Memory B cell (primary cell): ENCODE measurements around the gene TAF11.
"Not testable (repeated sequence)": the region's sequence is repeated elsewhere in the genome, so short reads cannot be mapped to it uniquely, and the experiment has no call there.

Source experiments
- ATAC-seq: fragments of 150-1000 bp; cut with Tn5 transposase; 2 replicates; pipeline ENCODE4 v1.10.0; 2021; ENCODE audit warnings: low read depth, mild to moderate bottlenecking, moderate library complexity
- DNase-seq, 2 donors: peaks; one replicate each; pipeline ENCODE4 v3.0.0; 2022; ENCODE audit warnings: low spot score in 2 of 2
- H3K27ac Mint-ChIP-seq: one replicate; pipeline ENCODE4 v1.8.0; 2022; ENCODE audit warnings: mild to moderate bottlenecking, moderate library complexity, mixed read lengths
- H3K27me3 Mint-ChIP-seq: one replicate; pipeline ENCODE4 v1.8.0; 2022; ENCODE audit warnings: mixed read lengths
- H3K36me3 Mint-ChIP-seq: one replicate; pipeline ENCODE4 v1.8.0; 2022; ENCODE audit warnings: mild to moderate bottlenecking, mixed read lengths
- H3K4me1 Mint-ChIP-seq: one replicate; pipeline ENCODE4 v1.8.0; 2022; ENCODE audit warnings: mixed read lengths
- H3K4me3 Mint-ChIP-seq: one replicate; pipeline ENCODE4 v1.8.0; 2022; ENCODE audit warnings: mild to moderate bottlenecking, moderate library complexity, mixed read lengths
- H3K9me3 Mint-ChIP-seq: one replicate; pipeline ENCODE4 v1.8.0; 2022; ENCODE audit warnings: mixed read lengths

Gene TAF11

DNA sequence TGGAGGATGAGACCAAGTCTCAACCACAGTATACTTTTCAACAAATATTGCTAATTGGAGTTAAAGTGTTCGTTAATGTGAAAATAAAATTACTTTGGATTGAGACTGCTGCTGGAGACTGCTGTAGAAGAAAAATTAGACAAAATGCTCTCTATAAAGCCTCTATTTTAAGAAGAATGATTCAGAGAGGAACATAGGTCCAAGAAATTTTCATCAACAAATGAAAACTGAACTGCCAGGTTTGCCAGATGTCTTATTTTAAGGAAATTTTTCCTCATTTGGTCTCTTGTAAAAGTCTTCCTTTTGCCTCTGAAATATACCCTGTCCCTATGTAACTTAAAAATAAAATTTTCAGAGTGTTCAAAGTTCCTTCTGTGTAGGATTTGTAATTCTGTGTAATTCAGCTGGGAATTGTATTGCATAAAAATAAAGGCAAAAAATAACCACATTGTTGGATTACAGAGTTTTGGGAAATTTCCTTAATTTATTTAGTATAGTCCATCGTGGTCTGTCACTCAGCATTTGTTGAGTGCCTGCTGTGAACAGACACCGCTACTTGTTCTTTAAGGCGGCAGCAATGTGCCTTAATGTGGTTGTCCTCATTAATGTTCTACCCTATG, 28.6 kb upstream of the TAF11 start:
- DNase-seq, result no peak
- H3K4me3 Mint-ChIP-seq, result no peak overlapping the region
- no peaks in the 10 kb centered on the region for H3K9me3 Mint-ChIP-seq
- peaks cover 13% of the 10 kb centered on the region for H3K4me1 Mint-ChIP-seq
- H3K27ac Mint-ChIP-seq, result no peak overlapping the region
- no peak for ATAC-seq
- peaks cover 6% of the 10 kb centered on the region for H3K36me3 Mint-ChIP-seq
- H3K27me3 Mint-ChIP-seq, result no peaks in the 10 kb centered on the region

GRCh38 chr6:34914358-34914757, 26.5 kb upstream of the TAF11 start:
- DNase-seq (no peak), ATAC-seq (no peak)
- Mint-ChIP-seq H3K9me3 (no peaks in the 10 kb centered on the region), H3K4me1 (peaks cover 14% of the 10 kb centered on the region), H3K27ac (no peak overlapping the region), H3K27me3 (peaks cover 5% of the 10 kb centered on the region), H3K4me3 (no peak overlapping the region), H3K36me3 (peaks cover 4% of the 10 kb centered on the region)

GRCh38 chr6:34912715-34913464, 25.0 kb upstream of the TAF11 start:
- no peak for DNase-seq

DNA sequence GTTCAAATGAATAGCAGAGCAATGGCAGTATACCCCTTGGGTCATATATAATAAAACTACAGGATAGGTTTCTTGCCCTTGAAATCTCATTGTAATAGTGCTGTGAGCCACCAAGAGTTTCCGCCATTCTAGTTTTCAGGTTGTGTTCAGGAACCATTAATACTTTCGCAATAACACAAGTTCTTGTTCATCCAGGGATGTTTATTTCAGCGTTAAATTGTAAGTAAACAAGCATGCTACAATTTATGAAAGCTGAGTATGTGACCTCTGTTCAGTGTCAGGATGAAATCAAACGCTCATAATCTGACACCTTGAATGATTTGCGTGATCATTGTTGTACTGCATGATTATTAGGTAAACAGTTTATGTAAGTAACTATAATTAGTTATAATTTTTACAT, 24.0 kb upstream of the TAF11 start:
- ATAC-seq (no peak), DNase-seq (no peak)
- Mint-ChIP-seq H3K4me3 (no peak overlapping the region), H3K27ac (no peak overlapping the region), H3K9me3 (no peaks in the 10 kb centered on the region), H3K4me1 (peaks cover 19% of the 10 kb centered on the region), H3K36me3 (peaks cover 2% of the 10 kb centered on the region), H3K27me3 (peaks cover 9% of the 10 kb centered on the region)

More at GRCh38 chr6:34912715-34913464, 25.0 kb upstream of the TAF11 start:
- peaks cover 17% of the 10 kb centered on the region for H3K4me1 Mint-ChIP-seq
- no peaks in the 10 kb centered on the region for H3K9me3 Mint-ChIP-seq
- peak overlapping the region; percentile 28 for H3K27ac Mint-ChIP-seq
- peaks cover 2% of the 10 kb centered on the region for H3K36me3 Mint-ChIP-seq
- H3K4me3 Mint-ChIP-seq, result peak overlapping the region; percentile 15
- peaks cover 9% of the 10 kb centered on the region for H3K27me3 Mint-ChIP-seq
- ATAC-seq, result peak; percentile 96

GRCh38 chr6:34909320-34909883, 21.6 kb upstream of the TAF11 start:
- no peak for ATAC-seq
- Mint-ChIP-seq H3K9me3 (no peaks in the 10 kb centered on the region), H3K27ac (no peak overlapping the region), H3K4me1 (peaks cover 19% of the 10 kb centered on the region), H3K36me3 (peaks cover 10% of the 10 kb centered on the region), H3K27me3 (peaks cover 9% of the 10 kb centered on the region), H3K4me3 (no peak overlapping the region)
- no peak for DNase-seq

GRCh38 chr6:34908194-34908593, 20.4 kb upstream of the TAF11 start:
- Mint-ChIP-seq H3K27me3 (peaks cover 9% of the 10 kb centered on the region), H3K4me3 (no peak overlapping the region), H3K9me3 (no peaks in the 10 kb centered on the region), H3K4me1 (peaks cover 19% of the 10 kb centered on the region), H3K27ac (no peak overlapping the region), H3K36me3 (peaks cover 10% of the 10 kb centered on the region)
- DNase-seq, result no peak
- no peak for ATAC-seq

- no peak for DNase-seq
- Mint-ChIP-seq H3K9me3 (no peaks in the 10 kb centered on the region), H3K27me3 (peaks cover 9% of the 10 kb centered on the region), H3K36me3 (peaks cover 10% of the 10 kb centered on the region), H3K4me1 (peaks cover 9% of the 10 kb centered on the region), H3K27ac (no peak overlapping the region), H3K4me3 (no peak overlapping the region)
- ATAC-seq, result no peak
Measured at GRCh38 chr6:34906826-34907225, 19.0 kb upstream of the TAF11 start.

- H3K4me1 Mint-ChIP-seq, result peaks cover 6% of the 10 kb centered on the region
- H3K4me3 Mint-ChIP-seq, result no peak overlapping the region
- no peak for ATAC-seq
Measured at GRCh38 chr6:34904990-34905613, 17.3 kb upstream of the TAF11 start.

GRCh38 chr6:34901930-34902329, 14.1 kb upstream of the TAF11 start:
- H3K27ac Mint-ChIP-seq, result no peak overlapping the region
- peaks cover 12% of the 10 kb centered on the region for H3K36me3 Mint-ChIP-seq
- no peaks in the 10 kb centered on the region for H3K27me3 Mint-ChIP-seq
- ATAC-seq, result no peak
- no peaks in the 10 kb centered on the region for H3K9me3 Mint-ChIP-seq
- H3K4me3 Mint-ChIP-seq, result no peak overlapping the region
- no peak for DNase-seq
- peaks cover 2% of the 10 kb centered on the region for H3K4me1 Mint-ChIP-seq

More at GRCh38 chr6:34904990-34905613, 17.3 kb upstream of the TAF11 start:
- Mint-ChIP-seq H3K9me3 (no peaks in the 10 kb centered on the region), H3K27me3 (peaks cover 9% of the 10 kb centered on the region), H3K27ac (no peak overlapping the region), H3K36me3 (peaks cover 10% of the 10 kb centered on the region)
- DNase-seq, result no peak

DNA sequence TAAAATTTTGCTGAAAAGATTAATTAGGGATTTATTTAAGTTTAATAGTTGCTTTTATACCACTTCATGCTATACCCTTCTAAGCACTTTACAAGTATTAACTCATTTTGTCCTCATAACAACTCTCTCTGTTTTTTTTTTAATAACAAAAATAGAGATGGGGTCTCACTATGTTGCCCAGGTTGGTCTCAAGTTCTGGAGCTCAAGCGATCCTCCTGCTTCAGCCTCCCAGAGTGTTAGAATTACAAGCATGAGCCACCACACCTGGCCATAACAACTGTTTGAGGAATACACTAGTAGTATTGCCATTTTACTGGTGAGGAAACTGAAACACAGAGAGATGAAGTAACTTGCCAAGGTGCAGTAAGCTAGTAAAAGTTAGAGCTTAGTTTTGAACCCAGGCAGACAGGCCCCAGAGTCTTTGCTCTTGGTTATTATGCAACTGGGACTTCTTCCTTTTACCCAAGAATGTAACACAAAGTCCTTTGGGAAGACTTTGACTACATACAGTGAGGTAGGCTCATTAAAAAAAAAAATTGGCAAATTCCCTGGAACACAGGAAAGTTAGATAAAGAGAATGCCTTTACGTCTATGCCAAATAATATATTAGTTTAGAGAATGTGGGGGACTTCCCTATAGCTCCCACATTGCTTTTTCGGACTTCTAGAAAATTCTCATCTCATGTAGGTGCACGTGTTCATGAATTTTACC, 12.6 kb upstream of the TAF11 start:
- Mint-ChIP-seq H3K9me3 (no peaks in the 10 kb centered on the region), H3K27ac (no peak overlapping the region), H3K4me1 (peaks cover 2% of the 10 kb centered on the region), H3K27me3 (no peaks in the 10 kb centered on the region), H3K36me3 (peaks cover 4% of the 10 kb centered on the region), H3K4me3 (no peak overlapping the region)
- no peak for ATAC-seq
- no peak for DNase-seq

DNA sequence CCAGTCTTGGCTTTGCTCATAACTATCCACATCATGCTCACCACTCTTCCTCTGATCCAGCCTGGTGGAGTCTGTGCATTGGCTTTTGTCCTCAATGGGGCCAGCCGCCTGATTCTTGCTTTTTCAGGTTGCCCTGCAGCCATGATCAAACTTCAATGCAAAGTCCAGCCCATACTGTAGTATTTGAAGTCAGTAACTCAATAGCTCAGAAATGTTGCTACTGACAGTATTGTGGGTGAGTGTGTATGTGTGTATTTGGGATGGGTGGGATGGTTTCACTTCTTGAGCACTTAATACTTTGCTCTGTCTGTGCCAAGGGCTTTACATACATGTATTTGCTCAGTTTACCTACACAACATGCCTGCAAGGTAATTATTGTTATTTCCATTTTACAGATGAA, 11.9 kb upstream of the TAF11 start:
- not testable (repeated sequence) for H3K27ac Mint-ChIP-seq, H3K36me3 Mint-ChIP-seq, H3K4me1 Mint-ChIP-seq, DNase-seq, ATAC-seq, H3K4me3 Mint-ChIP-seq, H3K27me3 Mint-ChIP-seq, H3K9me3 Mint-ChIP-seq

DNA sequence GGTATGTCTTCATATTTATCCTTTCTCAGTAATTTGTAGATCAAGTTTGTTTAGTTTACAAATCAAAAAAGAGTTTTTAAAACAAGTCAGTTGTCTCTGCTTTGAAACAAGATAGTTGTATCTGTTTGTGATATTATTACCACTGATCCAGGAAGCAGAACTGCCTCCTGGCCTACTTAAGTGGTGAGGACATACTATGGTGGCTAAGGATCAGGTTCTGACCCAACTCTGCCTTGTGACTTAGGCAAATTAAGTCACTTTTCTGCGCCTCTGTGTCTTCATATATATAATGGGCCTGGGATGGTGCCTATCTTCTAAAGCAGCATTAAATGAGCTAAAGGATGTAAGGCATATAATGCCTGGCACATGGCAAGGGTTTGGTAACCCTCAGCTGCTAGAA, 9.9 kb upstream of the TAF11 start:
- H3K36me3 Mint-ChIP-seq, result peaks cover 2% of the 10 kb centered on the region
- peaks cover 6% of the 10 kb centered on the region for H3K4me1 Mint-ChIP-seq
- no peak overlapping the region for H3K27ac Mint-ChIP-seq

GRCh38 chr6:34897130-34897529, 9.3 kb upstream of the TAF11 start:
- no peaks in the 10 kb centered on the region for H3K9me3 Mint-ChIP-seq
- peaks cover 2% of the 10 kb centered on the region for H3K36me3 Mint-ChIP-seq
- peaks cover 8% of the 10 kb centered on the region for H3K4me1 Mint-ChIP-seq
- ATAC-seq, result no peak
- no peaks in the 10 kb centered on the region for H3K27me3 Mint-ChIP-seq
- no peak overlapping the region for H3K27ac Mint-ChIP-seq
- DNase-seq, result no peak
- H3K4me3 Mint-ChIP-seq, result no peak overlapping the region

More for the DNA sequence above, 9.9 kb upstream of the TAF11 start:
- no peak for ATAC-seq
- H3K9me3 Mint-ChIP-seq, result no peaks in the 10 kb centered on the region
- H3K27me3 Mint-ChIP-seq, result no peaks in the 10 kb centered on the region
- no peak for DNase-seq
- H3K4me3 Mint-ChIP-seq, result no peak overlapping the region

DNA sequence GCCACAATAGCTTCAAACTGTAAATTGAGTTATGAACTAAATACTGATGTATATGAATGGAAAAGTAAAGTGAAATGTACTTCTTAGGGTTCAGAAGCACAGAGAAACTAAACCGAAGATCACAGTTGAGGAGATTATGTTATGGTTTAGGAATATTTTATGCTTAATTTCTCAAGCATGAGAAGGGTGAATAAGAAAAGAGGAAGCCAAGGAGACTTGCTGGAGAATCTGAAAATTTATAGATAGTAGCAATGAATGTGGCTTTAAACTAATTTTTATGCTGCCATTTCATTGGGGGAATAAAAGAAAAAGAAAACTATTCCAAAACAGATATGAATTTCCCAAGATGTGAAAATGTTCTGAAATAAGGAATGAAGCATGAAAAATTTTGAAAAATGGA, 6.9 kb upstream of the TAF11 start:
- DNase-seq, result no peak
- Mint-ChIP-seq H3K4me1 (peaks cover 14% of the 10 kb centered on the region), H3K4me3 (no peak overlapping the region), H3K27ac (peak overlapping the region; percentile 14), H3K27me3 (no peaks in the 10 kb centered on the region), H3K9me3 (no peaks in the 10 kb centered on the region), H3K36me3 (no peaks in the 10 kb centered on the region)
- no peak for ATAC-seq
